ENCODE measurements around the gene SGIP1.

SGIP1 gene

DNA sequence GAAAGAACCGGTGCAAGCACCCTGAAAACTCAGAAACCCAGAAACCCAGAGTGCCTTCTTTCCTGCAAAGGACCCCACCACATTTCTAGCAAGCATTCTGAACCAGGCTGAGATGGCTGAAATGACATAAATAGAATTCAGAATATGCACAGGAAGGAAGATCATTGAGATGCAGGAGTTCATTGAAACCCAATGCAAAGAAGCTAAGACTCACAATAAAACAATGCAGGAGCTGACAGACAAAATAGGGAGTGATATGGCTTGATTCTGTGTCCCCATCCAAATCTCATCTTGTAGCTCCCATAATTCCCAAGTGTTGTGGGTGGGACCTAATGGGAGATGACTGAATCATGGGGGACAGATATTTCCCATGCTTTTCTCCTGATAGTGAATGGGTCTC is 22.8 kb upstream of the SGIP1 start:
- no peaks in the 10 kb centered on the region for H4K20me1 ChIP-seq (ENCODE audit: insufficient read depth)
- H3K27ac ChIP-seq = no peak overlapping the region
- H3K4me1 ChIP-seq (ENCODE audit: low read depth, poor library complexity, severe bottlenecking) = no peaks in the 10 kb centered on the region
- TF ChIP-seq, protein P1, sequence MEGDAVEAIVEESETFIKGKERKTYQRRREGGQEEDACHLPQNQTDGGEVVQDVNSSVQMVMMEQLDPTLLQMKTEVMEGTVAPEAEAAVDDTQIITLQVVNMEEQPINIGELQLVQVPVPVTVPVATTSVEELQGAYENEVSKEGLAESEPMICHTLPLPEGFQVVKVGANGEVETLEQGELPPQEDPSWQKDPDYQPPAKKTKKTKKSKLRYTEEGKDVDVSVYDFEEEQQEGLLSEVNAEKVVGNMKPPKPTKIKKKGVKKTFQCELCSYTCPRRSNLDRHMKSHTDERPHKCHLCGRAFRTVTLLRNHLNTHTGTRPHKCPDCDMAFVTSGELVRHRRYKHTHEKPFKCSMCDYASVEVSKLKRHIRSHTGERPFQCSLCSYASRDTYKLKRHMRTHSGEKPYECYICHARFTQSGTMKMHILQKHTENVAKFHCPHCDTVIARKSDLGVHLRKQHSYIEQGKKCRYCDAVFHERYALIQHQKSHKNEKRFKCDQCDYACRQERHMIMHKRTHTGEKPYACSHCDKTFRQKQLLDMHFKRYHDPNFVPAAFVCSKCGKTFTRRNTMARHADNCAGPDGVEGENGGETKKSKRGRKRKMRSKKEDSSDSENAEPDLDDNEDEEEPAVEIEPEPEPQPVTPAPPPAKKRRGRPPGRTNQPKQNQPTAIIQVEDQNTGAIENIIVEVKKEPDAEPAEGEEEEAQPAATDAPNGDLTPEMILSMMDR (conservative IDR thresholded peaks at IDR 0.05; ENCODE audit: low read depth, low read length) = no peak
- H3K27me3 ChIP-seq (ENCODE audit: insufficient read depth, low read depth) = no peaks in the 10 kb centered on the region
- H3K36me3 ChIP-seq (ENCODE audit: insufficient read depth) = no peaks in the 10 kb centered on the region
- H3K9ac ChIP-seq = no peak overlapping the region
- H2AFZ ChIP-seq (ENCODE audit: low read depth) = no peak overlapping the region
- H3K79me2 ChIP-seq (ENCODE audit: insufficient read depth, low read depth) = no peaks in the 10 kb centered on the region
- H3K4me2 ChIP-seq = no peak overlapping the region
- H3K4me3 ChIP-seq (IDR thresholded peaks at IDR 0.05; ENCODE audit: insufficient read depth, low read depth, low read length) = no peak overlapping the region

DNA sequence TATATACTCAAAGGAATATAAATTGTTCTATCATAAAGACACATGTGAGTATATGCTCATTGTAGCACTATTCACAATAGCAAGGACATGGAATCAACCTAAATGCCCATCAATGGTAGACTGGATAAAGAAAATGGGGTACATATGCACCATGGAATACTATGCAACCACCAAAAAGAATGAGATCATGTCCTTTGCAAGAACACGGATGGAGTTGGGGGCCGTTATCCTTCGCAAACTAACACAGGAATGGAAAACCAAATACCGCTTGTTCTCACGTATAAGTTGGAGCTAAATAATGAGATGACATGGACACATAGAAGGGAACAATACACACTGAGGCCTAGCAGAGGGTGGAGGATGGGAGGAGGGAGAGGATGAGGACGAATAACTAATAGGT is 16.0 kb upstream of the SGIP1 start:
- Histone ChIP-seq H3K27me3 (ENCODE audit: insufficient read depth, low read depth) (no peaks in the 10 kb centered on the region), H3K4me1 (ENCODE audit: low read depth, poor library complexity, severe bottlenecking) (no peaks in the 10 kb centered on the region), H3K9ac (no peak overlapping the region), H4K20me1 (ENCODE audit: insufficient read depth) (no peaks in the 10 kb centered on the region), H3K4me2 (no peak overlapping the region), H3K27ac (no peak overlapping the region), H3K36me3 (ENCODE audit: insufficient read depth) (no peaks in the 10 kb centered on the region), H3K79me2 (ENCODE audit: insufficient read depth, low read depth) (no peaks in the 10 kb centered on the region), H3K4me3 (IDR thresholded peaks at IDR 0.05; ENCODE audit: insufficient read depth, low read depth, low read length) (no peak overlapping the region), H2AFZ (ENCODE audit: low read depth) (no peak overlapping the region)
- TF ChIP-seq, protein P1 (conservative IDR thresholded peaks at IDR 0.05; ENCODE audit: low read depth, low read length) = no peak

DNA sequence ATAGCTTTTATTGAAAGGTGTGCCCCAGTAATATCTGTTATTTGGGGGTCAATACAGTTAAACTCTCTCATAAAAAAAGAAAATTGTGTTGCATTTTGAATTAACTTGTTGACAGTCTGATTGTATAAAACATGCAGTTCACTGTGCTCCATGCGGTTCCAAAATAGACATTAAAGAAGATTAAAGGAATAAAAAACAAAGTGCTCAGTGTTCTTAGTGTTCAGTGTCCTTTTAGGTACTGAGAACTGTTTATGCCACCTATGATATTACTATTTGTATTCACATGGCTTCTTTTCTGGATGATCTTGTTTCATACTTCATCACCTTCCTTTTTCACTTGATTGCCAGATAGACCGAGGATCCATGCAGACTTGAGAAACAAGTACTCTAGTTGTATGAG is 15.3 kb upstream of the SGIP1 start:
- no peak overlapping the region for H3K9ac ChIP-seq
- H2AFZ ChIP-seq (ENCODE audit: low read depth) = no peak overlapping the region
- H3K36me3 ChIP-seq (ENCODE audit: insufficient read depth) = no peaks in the 10 kb centered on the region
- no peak overlapping the region for H3K4me3 ChIP-seq (IDR thresholded peaks at IDR 0.05; ENCODE audit: insufficient read depth, low read depth, low read length)
- no peak overlapping the region for H3K27ac ChIP-seq
- no peaks in the 10 kb centered on the region for H4K20me1 ChIP-seq (ENCODE audit: insufficient read depth)
- no peaks in the 10 kb centered on the region for H3K79me2 ChIP-seq (ENCODE audit: insufficient read depth, low read depth)
- H3K4me2 ChIP-seq = no peak overlapping the region
- TF ChIP-seq, protein P1 (conservative IDR thresholded peaks at IDR 0.05; ENCODE audit: low read depth, low read length) = no peak
- no peaks in the 10 kb centered on the region for H3K27me3 ChIP-seq (ENCODE audit: insufficient read depth, low read depth)
- H3K4me1 ChIP-seq (ENCODE audit: low read depth, poor library complexity, severe bottlenecking) = no peaks in the 10 kb centered on the region

DNA sequence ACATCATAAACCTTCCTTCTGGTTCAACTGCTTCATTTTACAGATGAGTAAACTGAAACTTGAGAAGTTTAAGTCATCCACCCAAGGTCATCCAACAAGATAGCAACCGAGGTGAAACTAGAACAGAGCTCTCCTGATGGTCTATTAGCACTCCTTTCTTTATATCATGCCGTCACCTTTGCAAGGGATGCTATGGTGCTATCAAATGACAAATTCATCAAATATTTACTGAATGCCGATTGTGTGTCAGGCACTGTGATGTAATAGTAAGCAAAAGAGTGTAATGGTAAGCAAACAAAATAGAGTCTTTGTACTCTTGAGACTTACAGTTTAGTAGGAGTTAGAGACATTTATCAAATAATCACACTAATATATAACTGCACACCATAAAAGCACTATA is 14.0 kb upstream of the SGIP1 start:
- Histone ChIP-seq H3K9ac (no peak overlapping the region), H3K36me3 (ENCODE audit: insufficient read depth) (no peaks in the 10 kb centered on the region), H3K4me1 (ENCODE audit: low read depth, poor library complexity, severe bottlenecking) (no peaks in the 10 kb centered on the region), H2AFZ (ENCODE audit: low read depth) (no peak overlapping the region), H3K4me2 (no peak overlapping the region), H3K27me3 (ENCODE audit: insufficient read depth, low read depth) (no peaks in the 10 kb centered on the region), H3K4me3 (IDR thresholded peaks at IDR 0.05; ENCODE audit: insufficient read depth, low read depth, low read length) (no peak overlapping the region), H4K20me1 (ENCODE audit: insufficient read depth) (no peaks in the 10 kb centered on the region), H3K27ac (no peak overlapping the region), H3K79me2 (ENCODE audit: insufficient read depth, low read depth) (no peaks in the 10 kb centered on the region)
- TF ChIP-seq, protein P1 (conservative IDR thresholded peaks at IDR 0.05; ENCODE audit: low read depth, low read length) = no peak

DNA sequence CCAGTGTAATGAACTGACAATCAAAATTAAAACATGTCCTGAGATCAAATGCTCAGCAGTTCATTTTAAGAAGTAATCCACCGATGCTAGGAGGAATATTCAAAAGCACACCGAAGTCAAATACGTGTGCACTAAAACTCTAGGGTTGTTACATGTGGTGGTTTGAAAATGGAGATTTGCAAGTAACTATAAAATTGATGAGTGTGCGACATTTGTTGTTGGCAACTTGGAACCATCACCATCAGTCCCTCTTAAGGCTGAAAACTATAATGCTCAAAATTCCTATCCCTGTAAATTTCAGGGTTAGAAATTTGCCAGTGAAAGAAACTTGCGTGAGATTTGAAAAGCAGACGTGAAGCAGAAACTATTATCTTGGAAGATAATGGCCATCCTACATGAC is 13.3 kb upstream of the SGIP1 start:
- Histone ChIP-seq H3K27ac (no peak overlapping the region), H3K9ac (no peak overlapping the region), H3K36me3 (ENCODE audit: insufficient read depth) (no peaks in the 10 kb centered on the region), H3K4me3 (IDR thresholded peaks at IDR 0.05; ENCODE audit: insufficient read depth, low read depth, low read length) (no peak overlapping the region), H3K4me1 (ENCODE audit: low read depth, poor library complexity, severe bottlenecking) (no peaks in the 10 kb centered on the region), H4K20me1 (ENCODE audit: insufficient read depth) (no peaks in the 10 kb centered on the region), H2AFZ (ENCODE audit: low read depth) (no peak overlapping the region), H3K27me3 (ENCODE audit: insufficient read depth, low read depth) (no peaks in the 10 kb centered on the region), H3K79me2 (ENCODE audit: insufficient read depth, low read depth) (no peaks in the 10 kb centered on the region), H3K4me2 (no peak overlapping the region)
- TF ChIP-seq, protein P1 (conservative IDR thresholded peaks at IDR 0.05; ENCODE audit: low read depth, low read length) = no peak
